ENCODE data around the gene REC8.
A peak's percentile ranks its signal among the peaks of the same experiment; 100 is the strongest.

REC8 gene, protein sequence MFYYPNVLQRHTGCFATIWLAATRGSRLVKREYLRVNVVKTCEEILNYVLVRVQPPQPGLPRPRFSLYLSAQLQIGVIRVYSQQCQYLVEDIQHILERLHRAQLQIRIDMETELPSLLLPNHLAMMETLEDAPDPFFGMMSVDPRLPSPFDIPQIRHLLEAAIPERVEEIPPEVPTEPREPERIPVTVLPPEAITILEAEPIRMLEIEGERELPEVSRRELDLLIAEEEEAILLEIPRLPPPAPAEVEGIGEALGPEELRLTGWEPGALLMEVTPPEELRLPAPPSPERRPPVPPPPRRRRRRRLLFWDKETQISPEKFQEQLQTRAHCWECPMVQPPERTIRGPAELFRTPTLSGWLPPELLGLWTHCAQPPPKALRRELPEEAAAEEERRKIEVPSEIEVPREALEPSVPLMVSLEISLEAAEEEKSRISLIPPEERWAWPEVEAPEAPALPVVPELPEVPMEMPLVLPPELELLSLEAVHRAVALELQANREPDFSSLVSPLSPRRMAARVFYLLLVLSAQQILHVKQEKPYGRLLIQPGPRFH

DNA sequence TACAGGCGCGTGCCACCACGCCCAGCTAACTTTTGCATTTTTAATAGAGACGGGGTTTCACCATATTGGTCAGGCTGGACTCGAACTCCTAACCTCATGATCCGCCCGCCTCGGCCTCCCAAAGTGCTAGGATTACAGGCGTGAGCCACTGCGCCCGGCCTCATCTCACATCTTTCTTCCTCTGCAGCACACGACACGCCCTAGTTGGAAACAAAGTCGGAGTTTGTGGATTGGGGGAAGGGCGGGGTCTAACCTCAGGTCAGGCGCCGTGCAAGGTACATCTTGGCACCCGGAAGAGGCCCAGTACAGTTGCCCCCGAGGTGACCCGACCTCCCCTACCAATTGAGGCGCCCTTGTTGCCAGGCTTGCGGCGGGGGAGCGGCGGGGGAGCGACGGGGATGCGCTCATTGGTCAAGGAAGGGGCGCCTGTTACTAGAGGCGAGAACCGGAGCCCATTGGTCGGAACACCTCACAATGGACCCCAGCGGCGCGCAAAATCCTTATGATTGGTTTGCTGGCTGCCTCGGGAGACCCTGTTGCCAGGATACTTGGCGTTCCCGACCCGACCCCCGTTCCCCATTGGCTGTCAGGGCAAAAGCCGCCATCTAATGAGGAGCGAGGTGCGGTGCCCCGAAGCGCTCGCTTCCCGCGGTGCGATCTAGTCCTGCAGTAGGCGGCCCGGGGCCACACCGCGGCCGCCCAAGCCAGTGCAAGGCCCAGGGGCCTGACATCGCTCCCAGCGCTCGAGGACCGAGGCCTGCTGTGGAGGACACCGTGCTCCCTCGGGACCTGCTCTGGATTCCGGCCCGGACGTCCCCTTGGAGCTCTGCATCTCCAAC lies at the start of gene REC8:
Gene REC8 (plus strand): TSS at position 659 of the 839 bp plus-strand sequence. CDS start 473 bp downstream, outside the sequence.
- TF ChIP-seq GATA3 (IDR thresholded peaks at IDR 0.05; ENCODE audit: low read depth, low read length) = no peak
- no peak for TF ChIP-seq GATA2 (IDR thresholded peaks at IDR 0.05; ENCODE audit: low read depth, low read length)

DNA sequence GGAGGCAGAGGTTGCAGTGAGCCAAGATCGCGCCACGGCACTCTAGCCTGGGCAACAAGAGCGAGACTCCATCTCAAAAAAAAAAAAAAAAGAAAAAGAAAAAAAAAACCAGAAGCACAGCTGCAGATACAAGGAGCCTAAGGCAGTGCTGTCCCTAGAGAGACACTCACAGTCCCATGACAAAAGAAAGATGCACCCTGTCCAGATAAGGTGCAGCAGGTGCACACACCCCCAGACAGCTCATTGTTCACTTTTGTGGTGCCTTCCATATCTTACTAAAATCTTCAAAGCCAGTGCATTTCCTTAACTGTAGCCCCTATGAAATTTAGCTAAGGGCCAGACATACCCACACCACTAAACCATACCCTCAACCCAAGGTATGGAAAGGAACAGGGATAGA lies 49.5 kb upstream of the REC8 start:
- no peak for TF ChIP-seq GATA3 (IDR thresholded peaks at IDR 0.05; ENCODE audit: low read depth, low read length)

DNA sequence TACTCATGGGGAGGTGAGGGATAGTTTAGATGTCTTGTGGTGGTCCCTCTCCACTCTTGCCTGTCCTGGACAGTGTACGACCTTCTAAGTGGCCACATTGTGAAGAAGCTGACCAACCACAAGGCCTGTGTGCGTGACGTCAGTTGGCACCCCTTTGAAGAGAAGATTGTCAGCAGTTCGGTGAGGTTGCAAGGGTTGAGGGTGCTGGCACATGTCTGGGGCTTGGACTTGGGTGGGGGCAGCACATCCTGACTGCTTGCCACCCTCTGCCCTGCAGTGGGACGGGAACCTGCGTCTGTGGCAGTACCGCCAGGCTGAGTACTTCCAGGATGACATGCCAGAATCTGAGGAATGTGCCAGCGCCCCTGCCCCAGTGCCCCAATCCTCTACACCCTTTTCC lies 49.0 kb upstream of the REC8 start:
- TF ChIP-seq GATA2 (IDR thresholded peaks at IDR 0.05; ENCODE audit: low read depth, low read length) (no peak), GATA3 (IDR thresholded peaks at IDR 0.05; ENCODE audit: low read depth, low read length) (no peak)

DNA sequence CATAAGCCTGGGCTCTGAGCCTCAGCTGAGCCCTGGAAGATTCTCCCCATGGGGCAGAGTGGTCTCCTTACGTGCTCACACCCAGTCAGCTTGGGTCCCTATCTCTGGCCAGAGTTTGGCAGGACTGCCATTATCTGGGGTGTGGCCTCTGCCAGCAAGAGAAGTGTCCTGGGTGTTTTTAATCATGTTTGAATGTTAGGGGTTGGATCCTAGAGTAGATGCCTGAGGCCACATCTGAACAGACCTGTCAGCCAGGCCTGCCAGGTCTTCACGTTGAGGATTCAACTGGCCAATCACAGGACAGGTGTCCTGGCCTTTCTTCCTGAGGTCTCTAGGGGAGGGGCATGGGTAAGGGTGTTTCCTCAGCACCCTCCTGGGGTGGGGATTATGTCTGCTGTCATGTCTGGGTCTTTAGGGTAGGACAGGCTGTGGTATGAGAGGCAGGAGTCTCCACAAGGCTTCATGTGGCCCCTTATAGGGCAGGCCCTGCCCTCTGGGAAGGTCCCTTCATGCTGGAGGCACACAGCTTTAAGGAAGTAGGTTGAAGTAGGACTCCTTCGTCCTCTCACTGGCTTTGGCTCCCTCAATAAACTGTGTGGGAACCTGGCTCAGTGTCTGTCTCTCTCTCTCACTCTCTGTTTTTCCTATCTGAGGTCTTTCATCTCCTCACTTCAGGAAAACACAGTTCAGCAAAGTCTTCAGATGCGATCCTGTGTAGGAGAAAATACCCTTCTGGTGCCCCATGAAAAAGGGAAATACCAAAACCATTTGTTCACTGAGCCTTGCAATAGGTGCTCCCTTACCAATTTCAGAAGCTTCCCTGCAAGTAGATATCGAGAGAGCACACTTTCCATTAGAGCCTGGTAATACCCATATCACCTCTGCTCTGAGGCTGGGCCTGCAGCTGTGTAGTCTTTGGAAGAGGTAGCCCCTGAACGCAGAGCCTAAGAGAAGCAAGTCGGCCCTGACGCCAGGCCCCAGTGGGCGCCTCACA lies 48.2 kb upstream of the REC8 start:
- TF ChIP-seq GATA3 (IDR thresholded peaks at IDR 0.05; ENCODE audit: low read depth, low read length) (no peak), GATA2 (IDR thresholded peaks at IDR 0.05; ENCODE audit: low read depth, low read length) (no peak)

DNA sequence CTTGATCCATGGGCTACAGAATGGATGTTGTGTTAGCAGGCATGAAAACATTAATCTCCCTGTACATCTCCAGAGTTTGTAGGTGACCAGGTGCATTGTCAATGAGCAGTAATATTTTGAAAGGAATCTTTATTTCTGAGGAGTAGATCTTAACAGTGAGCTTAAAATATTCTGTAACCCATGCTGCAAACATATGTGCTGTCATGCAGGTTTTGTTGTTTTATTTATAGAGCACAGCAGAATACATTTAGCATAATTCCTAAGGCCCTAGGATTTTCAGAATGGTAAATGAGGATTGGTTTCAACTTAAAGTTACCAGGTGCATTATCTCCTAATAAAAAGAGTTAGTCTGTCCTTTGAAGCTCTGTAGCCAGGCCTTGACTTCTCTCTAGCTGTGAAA lies 44.9 kb upstream of the REC8 start:
- TF ChIP-seq GATA2 (IDR thresholded peaks at IDR 0.05; ENCODE audit: low read depth, low read length) = no peak
- TF ChIP-seq GATA3 (IDR thresholded peaks at IDR 0.05; ENCODE audit: low read depth, low read length) = no peak

DNA sequence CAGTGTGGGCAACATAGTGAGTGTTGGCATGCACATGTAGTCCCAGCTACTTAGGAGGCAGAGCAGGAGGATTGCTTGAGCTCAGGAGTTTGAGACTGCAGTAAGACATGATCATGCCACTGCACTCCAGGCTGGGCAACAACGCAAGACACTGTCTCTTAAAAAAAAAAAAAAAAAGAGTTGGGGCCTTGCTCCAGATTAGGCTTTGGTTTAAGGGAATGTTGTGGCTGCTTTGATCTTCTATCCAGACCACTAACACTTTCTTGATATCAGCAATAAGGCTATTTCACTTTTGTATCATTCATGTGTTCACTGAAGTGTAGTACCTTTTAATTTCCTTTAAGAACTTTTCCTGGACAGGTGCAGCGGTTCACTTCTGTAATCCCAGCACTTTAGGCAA lies 44.2 kb upstream of the REC8 start:
- no peak for TF ChIP-seq GATA2 (IDR thresholded peaks at IDR 0.05; ENCODE audit: low read depth, low read length)
- no peak for TF ChIP-seq GATA3 (IDR thresholded peaks at IDR 0.05; ENCODE audit: low read depth, low read length)

DNA sequence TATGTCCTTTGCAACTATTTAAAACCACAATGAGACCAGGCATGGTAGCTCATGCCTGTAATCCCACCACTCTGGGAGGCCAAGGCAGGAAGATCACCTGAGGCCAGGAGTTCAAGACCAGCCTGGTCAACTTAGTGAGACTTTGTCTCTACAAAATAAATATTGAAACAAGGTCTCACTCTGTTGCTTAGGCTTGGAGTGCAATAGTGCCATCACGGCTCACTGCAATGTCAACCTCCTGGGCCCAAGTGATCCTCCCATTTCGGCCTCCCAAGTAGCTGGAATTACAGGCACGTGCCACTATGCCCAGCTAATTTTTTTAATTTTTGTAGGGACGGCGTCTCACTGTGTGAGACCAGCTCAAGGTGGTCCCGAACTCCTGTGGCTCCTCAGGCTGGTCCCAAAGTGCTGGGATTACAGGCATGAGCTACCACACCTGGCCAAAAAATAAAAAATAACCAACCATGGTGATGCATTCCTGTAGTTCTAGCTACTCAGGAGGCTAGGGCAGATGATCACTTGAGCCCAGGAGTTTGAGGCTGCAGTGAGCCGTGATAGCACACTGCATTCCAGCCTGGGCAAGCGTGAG lies 42.4 kb upstream of the REC8 start:
- no peak for TF ChIP-seq GATA3 (IDR thresholded peaks at IDR 0.05; ENCODE audit: low read depth, low read length)
- TF ChIP-seq GATA2 (IDR thresholded peaks at IDR 0.05; ENCODE audit: low read depth, low read length) = no peak

DNA sequence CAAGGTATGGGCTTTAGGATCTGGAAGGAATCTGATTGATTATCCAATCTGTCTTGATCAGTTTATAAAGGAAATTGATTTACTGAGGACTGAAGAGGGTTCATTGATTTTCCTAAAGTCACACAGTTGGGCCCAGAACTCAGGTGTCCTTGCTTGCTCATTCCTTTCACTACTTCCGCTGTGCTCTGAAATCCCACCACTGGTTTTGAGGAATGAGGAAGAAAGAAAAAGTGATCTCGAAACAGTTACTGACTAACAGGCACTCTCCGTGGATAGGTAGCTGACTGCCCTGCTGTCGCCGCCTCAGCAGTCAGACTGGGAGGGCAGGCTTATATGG lies 41.5 kb upstream of the REC8 start, which contains the start of gene FITM1:
Gene FITM1 (plus strand): TSS at position 280 of the 337 bp plus-strand sequence. CDS start 905 bp downstream, outside the sequence.
- TF ChIP-seq GATA2 (IDR thresholded peaks at IDR 0.05; ENCODE audit: low read depth, low read length) (no peak), GATA3 (IDR thresholded peaks at IDR 0.05; ENCODE audit: low read depth, low read length) (no peak)

DNA sequence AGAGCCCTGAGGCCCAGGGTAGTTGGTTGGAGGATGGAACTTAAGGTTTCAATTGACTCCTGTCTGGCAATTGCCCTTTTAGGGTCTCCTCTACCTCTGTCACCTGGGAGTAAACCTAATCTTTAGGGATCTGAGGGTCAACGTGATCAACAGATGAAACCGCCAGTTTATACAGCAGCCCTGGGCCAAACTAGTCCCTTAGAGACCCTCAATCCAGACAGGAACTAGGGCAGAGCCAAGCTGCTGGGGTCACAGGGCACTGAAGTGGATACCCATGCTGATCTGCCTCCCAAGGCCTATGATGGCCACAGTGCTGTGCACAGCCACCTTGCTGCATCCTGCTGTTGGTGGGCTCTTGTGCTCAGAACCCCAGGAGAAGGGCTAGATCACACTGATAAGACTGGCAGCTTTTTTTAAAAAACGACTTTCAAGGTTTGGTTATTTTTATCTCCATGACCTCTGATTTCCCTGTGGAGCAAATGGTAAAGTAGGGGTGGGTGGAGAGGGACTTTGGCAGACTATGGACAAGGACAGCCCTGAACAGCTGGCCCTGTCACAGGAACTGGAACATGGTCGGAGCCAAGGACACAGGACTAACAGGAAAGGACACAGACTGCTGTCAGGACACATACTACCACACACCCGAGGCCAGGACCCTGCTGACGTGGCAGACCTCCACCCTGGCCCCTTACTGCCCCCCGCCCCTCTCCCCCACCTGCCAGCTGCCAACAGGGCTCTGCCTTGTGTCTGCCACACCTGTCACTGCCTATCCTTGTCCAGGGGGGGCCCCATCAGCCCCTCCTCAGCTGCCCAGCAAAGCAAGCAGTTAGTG lies 40.9 kb upstream of the REC8 start:
- TF ChIP-seq GATA2 (IDR thresholded peaks at IDR 0.05; ENCODE audit: low read depth, low read length) (peak; percentile 60), GATA3 (IDR thresholded peaks at IDR 0.05; ENCODE audit: low read depth, low read length) (no peak)

DNA sequence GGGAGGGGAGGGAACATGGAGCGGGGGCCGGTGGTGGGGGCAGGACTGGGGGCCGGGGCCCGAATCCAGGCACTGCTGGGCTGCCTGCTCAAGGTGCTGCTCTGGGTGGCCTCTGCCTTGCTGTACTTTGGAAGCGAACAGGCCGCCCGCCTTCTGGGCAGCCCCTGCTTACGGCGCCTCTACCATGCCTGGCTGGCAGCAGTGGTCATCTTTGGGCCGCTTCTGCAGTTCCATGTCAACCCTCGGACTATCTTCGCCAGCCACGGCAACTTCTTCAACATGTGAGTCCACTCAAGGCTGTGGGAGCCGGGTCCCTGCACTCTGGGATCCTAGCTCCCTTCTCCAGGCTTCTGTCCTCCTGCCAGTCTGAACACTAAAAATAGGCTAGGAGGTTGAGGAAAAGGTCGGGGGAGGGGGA lies 40.3 kb upstream of the REC8 start:
- no peak for TF ChIP-seq GATA2 (IDR thresholded peaks at IDR 0.05; ENCODE audit: low read depth, low read length)
- TF ChIP-seq GATA3 (IDR thresholded peaks at IDR 0.05; ENCODE audit: low read depth, low read length) = no peak

DNA sequence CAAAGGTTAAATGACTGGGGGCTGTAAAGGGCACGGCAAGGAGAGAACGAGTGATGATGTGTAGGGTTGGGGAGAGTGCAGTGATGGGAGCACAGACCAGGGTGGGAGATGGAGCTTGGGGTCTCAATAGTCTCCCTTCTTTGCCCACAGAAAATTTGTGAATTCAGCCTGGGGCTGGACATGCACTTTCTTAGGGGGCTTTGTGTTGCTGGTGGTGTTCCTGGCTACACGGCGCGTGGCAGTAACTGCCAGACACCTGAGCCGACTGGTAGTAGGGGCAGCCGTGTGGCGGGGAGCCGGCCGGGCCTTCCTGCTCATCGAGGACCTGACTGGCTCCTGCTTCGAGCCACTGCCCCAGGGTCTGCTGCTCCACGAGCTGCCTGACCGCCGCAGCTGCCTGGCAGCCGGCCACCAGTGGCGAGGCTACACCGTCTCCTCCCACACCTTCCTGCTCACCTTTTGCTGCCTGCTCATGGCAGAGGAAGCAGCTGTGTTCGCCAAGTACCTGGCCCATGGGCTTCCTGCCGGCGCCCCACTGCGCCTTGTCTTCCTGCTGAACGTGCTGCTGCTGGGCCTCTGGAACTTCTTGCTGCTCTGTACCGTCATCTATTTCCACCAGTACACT lies 39.7 kb upstream of the REC8 start:
- TF ChIP-seq GATA2 (IDR thresholded peaks at IDR 0.05; ENCODE audit: low read depth, low read length) (no peak), GATA3 (IDR thresholded peaks at IDR 0.05; ENCODE audit: low read depth, low read length) (no peak)

DNA sequence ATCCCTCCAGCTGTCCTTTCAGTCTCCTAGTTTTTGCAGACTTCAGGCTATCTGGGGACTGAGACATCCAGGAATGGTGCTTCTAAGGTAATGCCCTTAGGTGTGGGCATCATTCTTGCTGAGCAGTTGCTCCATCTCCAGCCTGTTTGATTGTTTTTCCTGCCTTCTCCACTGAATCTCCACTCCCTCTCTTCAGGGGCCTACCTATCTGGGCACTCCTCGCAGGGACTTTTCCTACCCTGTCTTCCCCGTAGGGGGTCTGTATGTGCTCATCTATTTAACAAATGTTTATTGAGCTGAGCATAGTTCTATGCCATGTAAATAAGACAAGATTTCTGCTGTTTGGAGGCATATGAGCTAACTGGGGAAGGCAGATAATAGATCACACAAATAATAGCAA lies 38.9 kb upstream of the REC8 start:
- TF ChIP-seq GATA3 (IDR thresholded peaks at IDR 0.05; ENCODE audit: low read depth, low read length) (no peak), GATA2 (IDR thresholded peaks at IDR 0.05; ENCODE audit: low read depth, low read length) (no peak)

All from SH-SY5Y (cell line).